NT2/D1 (cell line): ENCODE data around the gene NAALADL2.

ENCODE experiments used
- DNase-seq: peaks from one replicate; pipeline ENCODE4 v3.0.0-alpha.2; 2011; ENCODE audit warnings: low read depth, low spot score
- H3K27me3 ChIP-seq: 2 replicates; pipeline ENCODE4 v1.6.0; 2011; ENCODE audit warnings: mild to moderate bottlenecking; ENCODE audit not compliant: insufficient read length, insufficient read depth
- H3K36me3 ChIP-seq: 2 replicates; pipeline ENCODE4 v1.6.1; 2011; ENCODE audit warnings: mild to moderate bottlenecking, low read length, mixed read lengths; ENCODE audit not compliant: insufficient read depth, insufficient read length
- H3K4me1 ChIP-seq: 2 replicates; pipeline ENCODE4 v1.5.1; 2011; ENCODE audit not compliant: insufficient read depth, insufficient read length
- H3K4me3 ChIP-seq: 2 replicates; pipeline ENCODE4 v1.5.1; 2011; ENCODE audit warnings: low read depth; ENCODE audit not compliant: insufficient read length
- H3K9ac ChIP-seq: 2 replicates; pipeline ENCODE4 v1.6.0; 2011; ENCODE audit warnings: low read depth; ENCODE audit not compliant: insufficient read length
- H3K9me3 ChIP-seq: 2 replicates; pipeline ENCODE4 v1.5.1; 2011; ENCODE audit warnings: mild to moderate bottlenecking, low read length; ENCODE audit not compliant: insufficient read depth
- SUZ12 ChIP-seq: IDR thresholded peaks from 2 replicates; pipeline ENCODE4 v1.6.1; 2011; ENCODE audit not compliant: insufficient read length, insufficient read depth; ENCODE audit errors: extremely low read depth
- YY1 ChIP-seq: IDR thresholded peaks from 2 replicates; pipeline ENCODE4 v1.6.1; 2011; ENCODE audit not compliant: insufficient read length, insufficient read depth
- ZNF274 ChIP-seq: IDR thresholded peaks from 2 replicates; pipeline ENCODE4 v1.6.1; 2011; ENCODE audit warnings: mild to moderate bottlenecking, low read depth, low read length

The NAALADL2 gene

DNA sequence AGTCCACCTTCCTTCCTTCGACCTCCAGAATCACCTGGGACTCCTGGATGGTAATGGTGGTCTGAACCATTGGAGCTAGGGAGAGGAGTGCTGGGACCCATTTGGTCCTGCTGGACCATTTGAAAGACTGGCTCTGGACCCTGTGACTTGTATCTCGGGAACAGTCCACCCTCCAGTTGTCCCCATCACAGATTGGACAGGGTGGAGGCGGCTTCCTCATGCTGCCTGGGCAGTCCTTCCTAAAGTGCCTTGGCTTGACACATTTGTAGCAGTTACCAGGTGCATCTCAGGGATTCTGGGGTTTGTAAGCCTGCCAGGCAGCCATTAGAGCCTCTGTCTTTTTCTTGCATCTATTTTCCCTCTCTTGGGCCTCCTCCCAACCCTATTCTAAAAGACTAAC lies 758.1 kb downstream of the NAALADL2 start:
- Histone ChIP-seq H3K4me1 (no peaks in the 10 kb centered on the region), H3K27me3 (no peaks in the 10 kb centered on the region), H3K36me3 (no peaks in the 10 kb centered on the region), H3K9ac (no peak overlapping the region), H3K4me3 (no peak overlapping the region), H3K9me3 (peaks cover 5% of the 10 kb centered on the region; the same call in 1 of the 2 replicates)
- no peak for DNase-seq
- TF ChIP-seq YY1: no peak
- TF ChIP-seq ZNF274: no peak
- TF ChIP-seq SUZ12: no peak

DNA sequence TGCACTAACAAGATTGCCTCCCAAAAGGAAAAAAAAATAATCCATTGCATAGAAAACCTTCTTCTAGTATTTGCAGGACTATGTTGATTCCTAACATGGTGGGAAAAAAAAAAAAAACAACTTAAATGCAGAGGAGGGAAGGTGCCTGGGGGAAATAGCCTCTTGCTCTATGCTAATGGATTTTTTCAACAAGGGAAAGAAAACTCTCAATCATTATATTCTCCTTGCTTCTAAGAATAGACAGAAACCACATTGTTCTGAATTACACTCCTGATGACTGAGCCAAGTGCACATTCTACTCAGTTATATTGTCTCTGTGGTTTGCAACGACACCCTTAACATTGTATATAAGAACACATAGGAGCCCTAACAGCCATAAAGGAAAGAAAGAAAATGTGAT lies 760.2 kb downstream of the NAALADL2 start:
- Histone ChIP-seq H3K36me3 (no peaks in the 10 kb centered on the region), H3K4me1 (no peaks in the 10 kb centered on the region), H3K9ac (no peak overlapping the region), H3K4me3 (no peak overlapping the region), H3K9me3 (peaks cover 5% of the 10 kb centered on the region; the same call in 1 of the 2 replicates), H3K27me3 (no peaks in the 10 kb centered on the region)
- DNase-seq: no peak
- no peak for TF ChIP-seq ZNF274
- TF ChIP-seq YY1: no peak
- no peak for TF ChIP-seq SUZ12

DNA sequence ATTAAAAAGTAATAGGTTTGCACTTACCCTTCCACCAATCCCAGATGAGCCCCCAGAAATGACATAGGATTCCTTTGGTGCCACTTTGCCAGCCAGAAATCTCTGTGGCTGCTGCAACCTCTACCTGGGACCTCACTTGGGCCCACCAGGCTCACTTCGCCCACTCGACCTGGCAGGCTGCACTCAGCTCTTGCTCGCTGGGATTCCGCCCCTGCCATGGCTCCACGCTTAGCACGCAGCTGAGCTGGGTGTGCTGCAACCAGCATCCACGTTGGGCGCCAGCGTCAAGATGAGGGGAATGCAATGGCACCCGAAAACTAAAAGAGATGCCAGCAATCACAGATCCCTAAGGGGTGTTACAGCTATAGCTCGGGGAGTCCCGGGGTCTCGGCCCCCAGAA lies 761.0 kb downstream of the NAALADL2 start:
- no peaks in the 10 kb centered on the region for H3K36me3 ChIP-seq
- no peak for DNase-seq
- no peaks in the 10 kb centered on the region for H3K27me3 ChIP-seq
- no peaks in the 10 kb centered on the region for H3K4me1 ChIP-seq
- H3K9ac ChIP-seq: no peak overlapping the region
- H3K9me3 ChIP-seq: peaks cover 5% of the 10 kb centered on the region; the same call in 1 of the 2 replicates
- TF ChIP-seq ZNF274 (no peak), SUZ12 (no peak), YY1 (no peak)
- no peak overlapping the region for H3K4me3 ChIP-seq

DNA sequence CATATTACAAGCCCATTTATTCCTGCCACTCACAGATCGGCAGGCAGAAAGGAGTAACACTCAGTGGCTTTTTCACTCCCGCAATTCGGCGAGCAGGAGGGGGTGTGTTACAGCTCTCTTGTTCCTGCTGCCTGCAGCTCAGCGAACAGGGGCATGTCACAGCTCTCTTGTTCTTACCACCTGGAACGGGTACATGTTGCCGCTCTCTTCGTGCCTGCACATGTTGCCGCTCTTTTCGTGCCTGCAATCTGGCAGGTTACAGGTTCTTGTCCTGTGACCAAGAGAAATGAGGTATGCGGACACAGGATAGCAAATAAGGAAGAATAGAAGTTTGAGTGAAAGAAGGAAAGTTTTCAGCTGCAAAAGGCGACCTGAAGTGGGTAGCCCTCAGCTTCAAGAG lies 761.4 kb downstream of the NAALADL2 start:
- Histone ChIP-seq H3K36me3 (no peaks in the 10 kb centered on the region), H3K4me1 (no peaks in the 10 kb centered on the region), H3K27me3 (no peaks in the 10 kb centered on the region), H3K9ac (no peak overlapping the region), H3K9me3 (peaks cover 5% of the 10 kb centered on the region; the same call in 1 of the 2 replicates), H3K4me3 (no peak overlapping the region)
- no peak for DNase-seq
- no peak for TF ChIP-seq ZNF274
- no peak for TF ChIP-seq SUZ12
- TF ChIP-seq YY1: no peak

DNA sequence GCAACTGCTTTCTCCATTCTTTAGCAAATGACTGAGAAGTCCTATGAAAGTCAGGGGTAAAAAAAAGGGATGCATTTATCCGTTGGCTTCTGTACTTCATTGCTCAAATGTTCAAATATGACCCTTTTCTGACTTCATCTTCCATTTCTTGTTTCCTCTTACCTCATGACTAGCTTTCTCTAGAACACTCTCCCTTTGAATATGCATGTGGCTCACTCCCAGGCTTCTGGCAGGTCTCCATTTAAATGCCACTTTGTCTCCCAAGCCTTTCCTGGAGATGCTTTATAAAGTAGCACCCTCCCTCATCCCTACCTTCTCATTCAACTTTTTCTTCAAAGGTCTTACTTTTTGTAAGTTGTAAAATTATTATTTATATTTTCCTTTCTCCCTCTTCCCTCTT lies 781.8 kb downstream of the NAALADL2 start:
- Histone ChIP-seq H3K4me3 (no peak overlapping the region), H3K4me1 (no peaks in the 10 kb centered on the region), H3K9ac (no peak overlapping the region), H3K27me3 (no peaks in the 10 kb centered on the region), H3K36me3 (no peaks in the 10 kb centered on the region), H3K9me3 (no peaks in the 10 kb centered on the region)
- no peak for TF ChIP-seq SUZ12
- TF ChIP-seq ZNF274: no peak
- no peak for TF ChIP-seq YY1
- no peak for DNase-seq

DNA sequence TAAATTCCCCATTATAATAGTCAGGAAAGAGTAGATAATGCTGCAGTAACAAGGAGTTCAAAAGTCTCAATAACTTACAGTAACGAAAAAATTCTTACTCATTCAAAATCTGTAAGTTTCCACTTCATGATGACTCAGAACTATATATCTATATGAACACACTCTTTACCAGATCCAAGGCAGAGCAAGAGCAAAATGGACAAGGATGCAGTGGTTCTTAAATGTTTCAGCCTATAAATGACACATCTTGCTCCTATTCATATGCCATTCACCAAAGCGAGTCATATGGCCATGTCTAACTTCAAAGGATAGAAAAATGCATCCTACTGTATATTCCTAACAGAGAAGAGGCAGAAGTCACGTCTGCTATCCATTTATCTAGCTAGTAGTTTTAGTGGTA lies 787.7 kb downstream of the NAALADL2 start:
- DNase-seq: no peak
- no peaks in the 10 kb centered on the region for H3K36me3 ChIP-seq
- no peaks in the 10 kb centered on the region for H3K4me1 ChIP-seq
- H3K4me3 ChIP-seq: no peak overlapping the region
- TF ChIP-seq YY1 (no peak), ZNF274 (no peak), SUZ12 (no peak)
- H3K9ac ChIP-seq: no peak overlapping the region
- H3K27me3 ChIP-seq: no peaks in the 10 kb centered on the region
- no peaks in the 10 kb centered on the region for H3K9me3 ChIP-seq

DNA sequence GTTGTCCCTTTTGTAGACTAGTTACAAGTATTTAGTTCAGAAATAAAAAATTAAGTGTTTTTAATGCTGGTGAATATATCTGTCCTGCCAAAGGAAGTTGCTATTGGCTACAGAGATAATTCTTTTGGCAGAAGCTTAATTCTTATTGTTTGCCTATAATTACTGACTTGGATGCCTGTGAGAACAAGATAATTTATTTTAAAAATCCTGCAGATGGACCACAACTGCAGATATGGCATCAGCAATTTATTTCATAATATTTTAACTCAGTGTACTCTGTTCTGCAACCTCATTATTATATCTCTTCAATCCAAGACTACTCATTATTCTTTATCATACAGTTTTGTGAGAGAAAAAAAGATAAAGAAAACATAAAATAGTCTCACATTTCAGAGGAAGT lies 789.8 kb downstream of the NAALADL2 start:
- TF ChIP-seq SUZ12 (no peak), ZNF274 (no peak), YY1 (no peak)
- Histone ChIP-seq H3K27me3 (no peaks in the 10 kb centered on the region), H3K4me3 (no peak overlapping the region), H3K9me3 (no peaks in the 10 kb centered on the region), H3K4me1 (no peaks in the 10 kb centered on the region), H3K9ac (no peak overlapping the region), H3K36me3 (no peaks in the 10 kb centered on the region)
- DNase-seq: no peak
